Retinal pigment epithelial cell (primary cell): ENCODE measurements around the gene HMGXB4.

Experiments used
- DNase-seq: peaks from one replicate; pipeline ENCODE4 v3.0.0-alpha.2; 2010; ENCODE audit warnings: low read depth
- H3K4me3 ChIP-seq: 2 replicates; pipeline ENCODE4 v1.5.1; 2011; ENCODE audit warnings: mild to moderate bottlenecking, low read length, control low read depth, moderate library complexity
- CTCF ChIP-seq: conservative IDR thresholded peaks from 2 replicates; pipeline ENCODE4 v1.5.1; 2011; ENCODE audit warnings: low read depth, low read length, control low read depth, inconsistent platforms

The HMGXB4 gene

DNA sequence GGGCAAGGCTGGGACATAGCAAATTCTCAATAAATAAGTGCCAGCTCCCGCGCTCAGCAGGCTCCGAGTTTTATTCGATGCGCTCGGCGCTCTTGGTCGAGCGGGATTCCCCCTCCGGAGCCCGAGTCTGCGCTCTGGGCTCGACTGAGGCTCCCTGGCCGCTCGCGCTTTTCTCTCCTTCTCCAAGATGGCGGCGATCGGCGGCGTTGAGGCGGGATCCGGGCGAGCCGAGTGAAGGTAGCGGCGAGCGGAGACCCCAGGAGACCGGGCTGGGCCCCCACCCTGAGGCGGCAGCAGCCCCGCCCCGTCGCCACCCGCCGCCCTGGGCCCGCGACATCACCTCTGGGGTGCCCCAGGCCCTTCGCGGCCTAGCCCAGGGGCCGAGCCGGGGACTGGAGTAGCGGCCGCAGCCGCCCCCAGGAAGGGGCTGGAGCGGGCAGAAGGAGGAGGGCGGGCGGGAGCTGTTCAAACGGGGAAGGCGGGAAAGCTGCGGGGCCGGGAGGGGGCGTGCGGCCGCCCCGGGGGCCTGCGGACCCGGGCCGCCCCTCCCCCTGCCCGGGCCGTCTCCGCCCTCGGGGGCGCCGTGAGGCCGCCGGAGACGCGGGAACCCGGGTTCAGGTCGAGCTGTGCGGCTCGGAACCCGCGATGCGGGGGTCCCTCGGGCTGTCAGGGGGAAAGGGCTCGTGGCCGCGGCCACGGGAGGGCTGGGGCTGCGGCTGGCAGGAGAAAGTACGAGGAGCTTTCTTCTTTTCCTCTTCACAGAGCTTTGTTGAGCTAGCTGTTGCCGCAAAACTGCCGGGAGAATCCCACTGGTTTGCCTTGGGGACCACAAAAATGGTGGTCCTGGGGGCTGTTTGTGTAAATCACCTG, at the start of gene HMGXB4:
Gene HMGXB4, plus strand, starts transcription at position 173 of the 870 bp plus-strand sequence. CDS start 4,898 bp downstream, outside the sequence.
- H3K4me3 ChIP-seq = peak within 1 kb of the TSS; percentile 86
- TF ChIP-seq CTCF = no peak
- peak; percentile 71 for DNase-seq

DNA sequence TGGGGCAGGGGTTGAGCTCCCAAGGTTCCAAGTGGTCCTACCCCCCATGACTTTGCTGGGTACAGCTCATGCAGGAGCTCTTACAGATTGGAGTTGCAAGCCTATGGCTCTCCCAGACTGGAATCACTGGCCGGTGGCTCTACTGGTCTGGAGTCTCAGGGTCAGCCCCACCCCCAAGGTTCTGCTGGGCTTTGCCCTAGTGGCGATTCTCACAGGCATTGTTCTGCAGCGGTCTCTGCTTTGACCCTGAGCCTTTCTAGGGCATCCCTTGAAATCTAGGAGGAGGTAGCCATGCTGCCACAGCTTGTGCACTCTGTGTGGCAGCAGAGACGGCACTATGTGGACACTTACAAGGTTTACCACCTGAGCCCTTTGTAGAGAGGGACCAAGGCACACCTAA, 49.3 kb upstream of the HMGXB4 start:
- DNase-seq = no peak
- no peak overlapping the region for H3K4me3 ChIP-seq
- no peak for TF ChIP-seq CTCF

DNA sequence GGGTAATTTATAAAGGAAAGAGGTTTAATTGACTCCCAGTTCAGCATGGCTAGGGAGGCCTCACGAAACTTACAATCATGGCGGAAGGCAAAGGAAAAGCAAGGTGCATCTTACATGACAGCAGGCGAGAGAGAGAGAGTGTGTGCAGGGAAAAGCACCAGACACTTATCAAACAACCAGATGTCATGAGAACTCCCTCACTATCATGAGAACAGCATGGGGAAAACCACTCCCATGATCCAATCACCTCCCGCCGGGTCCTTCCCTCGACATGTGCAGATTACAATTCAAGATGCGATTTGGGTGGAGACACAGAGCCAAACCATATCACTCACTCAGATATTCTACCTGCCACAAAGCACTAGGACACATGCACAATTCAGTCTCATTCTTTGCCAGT, 48.1 kb upstream of the HMGXB4 start:
- TF ChIP-seq CTCF = no peak
- no peak for DNase-seq

DNA sequence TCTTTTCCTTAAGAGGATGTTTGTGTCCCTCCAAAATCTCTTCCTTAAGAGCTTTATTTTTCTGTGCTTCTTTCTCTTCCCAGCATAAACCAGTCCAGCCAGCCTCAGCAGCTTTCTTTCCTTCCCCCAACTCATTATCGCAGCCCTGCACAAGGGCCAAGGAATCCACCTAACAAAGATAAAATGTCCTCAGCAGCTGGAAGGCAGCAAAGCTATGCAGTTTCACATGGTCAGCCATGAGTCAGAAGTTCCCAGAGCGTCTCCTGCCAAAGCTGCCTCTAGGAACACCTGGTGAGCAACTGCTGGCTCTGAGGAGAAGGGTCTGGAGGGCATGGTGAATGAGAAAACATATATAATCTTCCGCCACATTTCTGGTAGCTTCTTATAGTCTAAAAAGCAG, 45.3 kb upstream of the HMGXB4 start:
- no peak for DNase-seq
- TF ChIP-seq CTCF = no peak
- H3K4me3 ChIP-seq = no peak overlapping the region

More for the DNA sequence above, 48.1 kb upstream of the HMGXB4 start:
- H3K4me3 ChIP-seq = no peak overlapping the region

DNA sequence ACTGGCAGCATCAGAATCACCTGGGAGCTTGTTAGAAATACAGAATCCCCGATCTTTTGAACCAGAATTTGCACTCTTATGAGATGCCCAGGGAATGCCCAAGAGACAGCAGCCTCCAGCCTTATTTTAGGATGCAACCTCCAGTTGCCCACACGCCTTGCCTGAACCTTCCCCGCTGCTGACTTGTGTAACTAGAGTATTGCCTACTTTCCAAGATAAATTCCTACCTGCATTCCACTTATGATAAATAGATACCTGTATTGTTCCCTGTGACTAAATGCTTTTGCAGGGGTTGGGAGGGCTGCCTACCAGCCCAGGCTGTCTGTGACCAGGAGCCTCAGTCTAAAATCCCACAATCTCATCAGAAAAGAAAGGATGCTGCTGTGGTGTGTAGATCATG, 44.3 kb upstream of the HMGXB4 start:
- H3K4me3 ChIP-seq = no peak overlapping the region
- no peak for DNase-seq

DNA sequence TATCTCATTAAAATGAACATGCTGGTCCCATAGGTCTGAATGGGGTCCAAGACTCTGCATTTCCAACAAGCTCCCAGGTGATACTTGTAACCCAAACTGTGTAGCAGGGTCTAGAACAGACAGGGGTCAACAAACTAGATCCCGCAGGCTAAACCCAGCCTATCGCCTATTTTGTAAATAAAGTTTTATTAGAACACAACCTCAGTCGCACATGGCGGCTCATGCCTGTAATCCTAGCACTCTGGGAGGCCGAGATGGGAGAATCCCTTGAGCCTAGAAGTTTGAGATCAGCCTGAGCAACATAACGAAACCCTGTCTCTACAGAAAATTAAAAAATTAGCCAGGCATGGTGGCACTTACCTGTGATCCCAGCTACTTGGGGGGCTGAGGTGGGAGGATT, 42.3 kb upstream of the HMGXB4 start:
- H3K4me3 ChIP-seq = no peak overlapping the region
- DNase-seq = no peak
- TF ChIP-seq CTCF = no peak

More for the DNA sequence above, 44.3 kb upstream of the HMGXB4 start:
- TF ChIP-seq CTCF = no peak

DNA sequence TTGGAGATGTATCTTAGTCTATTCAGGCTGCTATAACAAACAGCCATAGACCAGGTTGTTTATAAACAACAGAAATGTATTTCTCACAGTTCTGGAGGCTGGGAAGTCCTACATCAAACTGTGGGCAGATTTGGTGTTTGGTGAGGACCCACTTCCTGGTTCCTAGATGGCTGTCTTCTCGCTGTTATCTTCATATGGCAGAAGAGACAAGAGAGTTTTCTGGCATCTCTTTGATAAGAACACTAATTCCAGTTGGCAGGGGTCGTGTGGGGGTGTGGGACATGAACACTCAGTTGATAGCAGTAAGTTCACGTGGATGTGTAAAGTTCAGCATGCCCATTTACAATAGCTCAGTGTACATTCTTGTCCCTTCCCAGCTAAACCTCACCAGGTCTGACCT, 41.3 kb upstream of the HMGXB4 start:
- no peak for DNase-seq
- TF ChIP-seq CTCF = no peak
- no peak overlapping the region for H3K4me3 ChIP-seq
